Activated naive CD8-positive, alpha-beta T cell treated with anti-CD3 and anti-CD28 coated beads, Interleukin-2, amount 10 ng/mL, durations not matched to agents 7 days and 5 days (primary cell): ENCODE measurements around the gene BBX. TPM values are rescaled to one million over a fixed set of nuclear protein-coding genes. Genes with fewer than 3 reads are reported as not detected.

Experiments used
- ATAC-seq: fragments of 150-1000 bp; cut with Tn5 transposase; one replicate; pipeline ENCODE4 v1.10.0; 2021; ENCODE audit warnings: low read depth, moderate library complexity
- POLR2A ChIA-PET: fragments of 350-600 bp; sonication (Branson Sonifier 250); formaldehyde crosslinking; loops from one replicate; lab custom pipeline; 2021; ENCODE audit warnings: antibody characterized with exemption; lab: Charles Lee
- DNase-seq: peaks from one replicate; pipeline ENCODE4 v3.0.0; 2021
- H3K27ac Mint-ChIP-seq: one replicate; pipeline ENCODE4 v1.8.0; 2022; ENCODE audit warnings: mild to moderate bottlenecking, mixed read lengths
- H3K27me3 Mint-ChIP-seq: one replicate; pipeline ENCODE4 v1.8.0; 2022; ENCODE audit warnings: mild to moderate bottlenecking, moderate library complexity, mixed read lengths
- H3K36me3 Mint-ChIP-seq: one replicate; pipeline ENCODE4 v1.8.0; 2021; ENCODE audit warnings: mild to moderate bottlenecking, mixed read lengths
- H3K4me1 Mint-ChIP-seq: one replicate; pipeline ENCODE4 v1.8.0; 2021; ENCODE audit warnings: mixed read lengths
- H3K4me3 Mint-ChIP-seq: one replicate; pipeline ENCODE4 v1.8.0; 2022; ENCODE audit warnings: mild to moderate bottlenecking, moderate library complexity, mixed read lengths
- H3K9me3 Mint-ChIP-seq: one replicate; pipeline ENCODE4 v1.8.0; 2021; ENCODE audit warnings: mixed read lengths
- total RNA-seq, 2 experiments: library from RNA; stranded (reverse); gene quantifications; one replicate each; pipeline ENCODE4 v1.2.3, GENCODE V29; 2021

Gene BBX
- total RNA-seq, 2 experiments from 2014 or later, result 53.5 to 55.8 TPM

- no peaks in the 10 kb centered on the region for H3K36me3 Mint-ChIP-seq
- H3K4me3 Mint-ChIP-seq, result no peak overlapping the region
- H3K27me3 Mint-ChIP-seq, result no peaks in the 10 kb centered on the region
- no peaks in the 10 kb centered on the region for H3K9me3 Mint-ChIP-seq
- no peak overlapping the region for H3K27ac Mint-ChIP-seq
- ATAC-seq (no peak), DNase-seq (no peak)
- POLR2A ChIA-PET, result no interaction called here
- H3K4me1 Mint-ChIP-seq, result no peaks in the 10 kb centered on the region
Observed at GRCh38 chr3:107740992-107741896, 218.5 kb downstream of the BBX start.

- DNase-seq (no peak), ATAC-seq (no peak)
- H3K9me3 Mint-ChIP-seq, result no peaks in the 10 kb centered on the region
- H3K27me3 Mint-ChIP-seq, result no peaks in the 10 kb centered on the region
- H3K4me3 Mint-ChIP-seq, result no peak overlapping the region
- no peaks in the 10 kb centered on the region for H3K36me3 Mint-ChIP-seq
- H3K4me1 Mint-ChIP-seq, result no peaks in the 10 kb centered on the region
- POLR2A ChIA-PET, result no interaction called here
- H3K27ac Mint-ChIP-seq, result no peak overlapping the region
Observed at GRCh38 chr3:107745354-107745753, 222.6 kb downstream of the BBX start.

- Mint-ChIP-seq H3K4me1 (no peaks in the 10 kb centered on the region), H3K27me3 (no peaks in the 10 kb centered on the region), H3K4me3 (no peak overlapping the region), H3K9me3 (no peaks in the 10 kb centered on the region), H3K27ac (no peak overlapping the region), H3K36me3 (peaks cover 5% of the 10 kb centered on the region)
- POLR2A ChIA-PET, result no interaction called here
- DNase-seq (no peak), ATAC-seq (no peak)
Observed at GRCh38 chr3:107752202-107752990, 229.6 kb downstream of the BBX start.

GRCh38 chr3:107753494-107753893 is 230.7 kb downstream of the BBX start:
- Mint-ChIP-seq H3K27me3 (no peaks in the 10 kb centered on the region), H3K27ac (no peak overlapping the region), H3K4me3 (no peak overlapping the region), H3K4me1 (no peaks in the 10 kb centered on the region), H3K36me3 (peaks cover 8% of the 10 kb centered on the region), H3K9me3 (no peaks in the 10 kb centered on the region)
- ATAC-seq, result peak; percentile 52
- no peak for DNase-seq
- POLR2A ChIA-PET, result no interaction called here

- H3K4me3 Mint-ChIP-seq, result no peak overlapping the region
- H3K4me1 Mint-ChIP-seq, result no peaks in the 10 kb centered on the region
- H3K36me3 Mint-ChIP-seq, result peaks cover 8% of the 10 kb centered on the region
- ATAC-seq (no peak), DNase-seq (no peak)
- H3K9me3 Mint-ChIP-seq, result no peaks in the 10 kb centered on the region
- H3K27me3 Mint-ChIP-seq, result no peaks in the 10 kb centered on the region
- no peak overlapping the region for H3K27ac Mint-ChIP-seq
- POLR2A ChIA-PET, result no interaction called here
Observed at GRCh38 chr3:107753976-107754375, 231.2 kb downstream of the BBX start.

GRCh38 chr3:107756649-107757048 is 233.9 kb downstream of the BBX start:
- no peak for DNase-seq
- Mint-ChIP-seq H3K4me1 (no peaks in the 10 kb centered on the region), H3K27me3 (no peaks in the 10 kb centered on the region), H3K9me3 (peaks cover 4% of the 10 kb centered on the region), H3K36me3 (peaks cover 14% of the 10 kb centered on the region), H3K27ac (no peak overlapping the region), H3K4me3 (no peak overlapping the region)
- no peak for ATAC-seq
- POLR2A ChIA-PET, result no interaction called here

GRCh38 chr3:107757140-107757539 is 234.4 kb downstream of the BBX start:
- POLR2A ChIA-PET, result no interaction called here
- peaks cover 4% of the 10 kb centered on the region for H3K9me3 Mint-ChIP-seq
- DNase-seq (no peak), ATAC-seq (no peak)
- no peaks in the 10 kb centered on the region for H3K27me3 Mint-ChIP-seq
- H3K4me3 Mint-ChIP-seq, result no peak overlapping the region
- H3K4me1 Mint-ChIP-seq, result no peaks in the 10 kb centered on the region
- H3K27ac Mint-ChIP-seq, result no peak overlapping the region
- H3K36me3 Mint-ChIP-seq, result peaks cover 14% of the 10 kb centered on the region

- H3K9me3 Mint-ChIP-seq, result peaks cover 4% of the 10 kb centered on the region
- POLR2A ChIA-PET, result no interaction called here
- no peak overlapping the region for H3K27ac Mint-ChIP-seq
- no peak overlapping the region for H3K4me3 Mint-ChIP-seq
- ATAC-seq, result no peak
- no peak for DNase-seq
- H3K27me3 Mint-ChIP-seq, result no peaks in the 10 kb centered on the region
- H3K36me3 Mint-ChIP-seq, result peaks cover 17% of the 10 kb centered on the region
- H3K4me1 Mint-ChIP-seq, result no peaks in the 10 kb centered on the region
Observed at GRCh38 chr3:107760144-107760543, 237.4 kb downstream of the BBX start.

GRCh38 chr3:107761391-107761790 is 238.6 kb downstream of the BBX start:
- POLR2A ChIA-PET, result no interaction called here
- no peak for DNase-seq
- Mint-ChIP-seq H3K9me3 (peaks cover 4% of the 10 kb centered on the region), H3K27ac (no peak overlapping the region), H3K36me3 (peaks cover 19% of the 10 kb centered on the region), H3K27me3 (no peaks in the 10 kb centered on the region), H3K4me1 (no peaks in the 10 kb centered on the region), H3K4me3 (no peak overlapping the region)
- ATAC-seq, result no peak

- Mint-ChIP-seq H3K9me3 (no peaks in the 10 kb centered on the region), H3K27ac (no peak overlapping the region), H3K4me3 (no peak overlapping the region), H3K36me3 (peaks cover 16% of the 10 kb centered on the region), H3K27me3 (no peaks in the 10 kb centered on the region), H3K4me1 (no peaks in the 10 kb centered on the region)
- DNase-seq, result no peak
- POLR2A ChIA-PET, result no interaction called here
- ATAC-seq, result no peak
Observed at GRCh38 chr3:107765524-107765923, 242.8 kb downstream of the BBX start.

- peaks cover 19% of the 10 kb centered on the region for H3K36me3 Mint-ChIP-seq
- H3K9me3 Mint-ChIP-seq, result no peaks in the 10 kb centered on the region
- H3K4me3 Mint-ChIP-seq, result no peak overlapping the region
- H3K27ac Mint-ChIP-seq, result no peak overlapping the region
- no peaks in the 10 kb centered on the region for H3K27me3 Mint-ChIP-seq
- DNase-seq, result no peak
- no peaks in the 10 kb centered on the region for H3K4me1 Mint-ChIP-seq
- POLR2A ChIA-PET, result no interaction called here
- no peak for ATAC-seq
Observed at GRCh38 chr3:107767897-107768605, 245.3 kb downstream of the BBX start.

- Mint-ChIP-seq H3K9me3 (no peaks in the 10 kb centered on the region), H3K36me3 (peaks cover 19% of the 10 kb centered on the region), H3K27ac (no peak overlapping the region), H3K27me3 (no peaks in the 10 kb centered on the region), H3K4me1 (no peaks in the 10 kb centered on the region), H3K4me3 (no peak overlapping the region)
- ATAC-seq (no peak), DNase-seq (no peak)
- POLR2A ChIA-PET, result no interaction called here
Observed at GRCh38 chr3:107769882-107770281, 247.1 kb downstream of the BBX start.

- DNase-seq, result no peak
- Mint-ChIP-seq H3K27ac (no peak overlapping the region), H3K27me3 (no peaks in the 10 kb centered on the region), H3K9me3 (no peaks in the 10 kb centered on the region), H3K4me1 (no peaks in the 10 kb centered on the region), H3K36me3 (peaks cover 7% of the 10 kb centered on the region), H3K4me3 (no peak overlapping the region)
- POLR2A ChIA-PET, result no interaction called here
- ATAC-seq, result no peak
Observed at GRCh38 chr3:107772016-107772415, 249.3 kb downstream of the BBX start.
